ENCODE data around the gene MFNG.

DNA sequence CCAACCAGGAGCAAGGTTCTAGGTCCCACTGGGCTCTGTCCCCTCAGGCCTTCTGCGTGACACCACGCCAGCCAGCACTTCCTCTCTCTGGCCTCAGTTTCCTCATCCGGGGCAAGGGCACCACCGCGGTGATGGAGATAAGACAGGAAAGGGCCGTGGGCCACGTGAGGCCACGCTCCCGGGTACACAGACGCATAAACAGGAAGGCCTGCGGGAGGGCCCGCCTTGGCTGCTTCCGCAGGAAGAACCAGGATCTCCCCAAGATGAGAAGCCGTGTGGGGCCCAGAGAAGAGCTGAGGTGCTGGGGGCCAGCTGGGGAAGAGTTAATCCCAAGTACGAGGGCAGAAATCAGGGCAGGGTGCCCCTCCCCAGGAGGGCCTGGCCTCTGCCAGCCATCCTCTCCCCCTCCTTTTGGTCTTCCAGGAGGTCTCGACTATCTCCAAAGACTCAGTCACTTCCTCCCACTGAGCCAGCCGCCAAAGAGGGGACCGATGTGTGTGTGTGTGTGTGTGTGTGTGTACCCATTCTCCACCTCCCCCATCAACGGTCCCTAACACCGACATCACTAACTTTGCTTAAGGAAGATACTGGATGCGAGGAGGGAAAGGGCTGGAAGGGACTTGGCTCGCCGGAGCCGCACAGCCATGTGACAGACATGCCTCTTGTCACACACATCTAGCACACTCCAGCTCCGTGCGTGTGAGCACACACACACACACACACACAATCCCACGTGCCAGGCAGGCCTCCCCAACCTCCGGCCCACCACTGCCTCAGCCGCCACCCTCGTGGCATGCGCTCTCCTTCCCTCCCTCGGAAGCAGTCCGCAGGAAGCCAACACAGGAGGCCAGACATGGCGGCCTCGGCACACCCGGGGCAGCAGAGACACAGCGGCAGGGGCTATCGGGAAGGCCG, 1.4 kb downstream of the MFNG start:
- TF ChIP-seq, protein P1, sequence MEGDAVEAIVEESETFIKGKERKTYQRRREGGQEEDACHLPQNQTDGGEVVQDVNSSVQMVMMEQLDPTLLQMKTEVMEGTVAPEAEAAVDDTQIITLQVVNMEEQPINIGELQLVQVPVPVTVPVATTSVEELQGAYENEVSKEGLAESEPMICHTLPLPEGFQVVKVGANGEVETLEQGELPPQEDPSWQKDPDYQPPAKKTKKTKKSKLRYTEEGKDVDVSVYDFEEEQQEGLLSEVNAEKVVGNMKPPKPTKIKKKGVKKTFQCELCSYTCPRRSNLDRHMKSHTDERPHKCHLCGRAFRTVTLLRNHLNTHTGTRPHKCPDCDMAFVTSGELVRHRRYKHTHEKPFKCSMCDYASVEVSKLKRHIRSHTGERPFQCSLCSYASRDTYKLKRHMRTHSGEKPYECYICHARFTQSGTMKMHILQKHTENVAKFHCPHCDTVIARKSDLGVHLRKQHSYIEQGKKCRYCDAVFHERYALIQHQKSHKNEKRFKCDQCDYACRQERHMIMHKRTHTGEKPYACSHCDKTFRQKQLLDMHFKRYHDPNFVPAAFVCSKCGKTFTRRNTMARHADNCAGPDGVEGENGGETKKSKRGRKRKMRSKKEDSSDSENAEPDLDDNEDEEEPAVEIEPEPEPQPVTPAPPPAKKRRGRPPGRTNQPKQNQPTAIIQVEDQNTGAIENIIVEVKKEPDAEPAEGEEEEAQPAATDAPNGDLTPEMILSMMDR (conservative IDR thresholded peaks at IDR 0.05; ENCODE audit: low read length), result no peak
- no peak for TF ChIP-seq EZH2phosphoT487 (IDR thresholded peaks at IDR 0.05; ENCODE audit: borderline replicate concordance, low read depth, low read length)
